Stimulated activated CD4-positive, alpha-beta T cell treated with anti-CD3 and anti-CD28 coated beads, Interleukin-15, amount 100 ng/mL, for 48 hours (primary cell): ENCODE data around the gene SLC35E4.
"Not testable (repeated sequence)": the region's sequence is repeated elsewhere in the genome, so short reads cannot be mapped to it uniquely, and the experiment has no call there.

Experiments used
- DNase-seq, 2 donors: peaks; one replicate each; pipeline ENCODE4 v3.0.0-alpha.2; 2020; ENCODE audit warnings: low read depth in 2 of 2

The SLC35E4 gene, protein sequence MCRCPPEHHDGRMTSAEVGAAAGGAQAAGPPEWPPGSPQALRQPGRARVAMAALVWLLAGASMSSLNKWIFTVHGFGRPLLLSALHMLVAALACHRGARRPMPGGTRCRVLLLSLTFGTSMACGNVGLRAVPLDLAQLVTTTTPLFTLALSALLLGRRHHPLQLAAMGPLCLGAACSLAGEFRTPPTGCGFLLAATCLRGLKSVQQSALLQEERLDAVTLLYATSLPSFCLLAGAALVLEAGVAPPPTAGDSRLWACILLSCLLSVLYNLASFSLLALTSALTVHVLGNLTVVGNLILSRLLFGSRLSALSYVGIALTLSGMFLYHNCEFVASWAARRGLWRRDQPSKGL

DNA sequence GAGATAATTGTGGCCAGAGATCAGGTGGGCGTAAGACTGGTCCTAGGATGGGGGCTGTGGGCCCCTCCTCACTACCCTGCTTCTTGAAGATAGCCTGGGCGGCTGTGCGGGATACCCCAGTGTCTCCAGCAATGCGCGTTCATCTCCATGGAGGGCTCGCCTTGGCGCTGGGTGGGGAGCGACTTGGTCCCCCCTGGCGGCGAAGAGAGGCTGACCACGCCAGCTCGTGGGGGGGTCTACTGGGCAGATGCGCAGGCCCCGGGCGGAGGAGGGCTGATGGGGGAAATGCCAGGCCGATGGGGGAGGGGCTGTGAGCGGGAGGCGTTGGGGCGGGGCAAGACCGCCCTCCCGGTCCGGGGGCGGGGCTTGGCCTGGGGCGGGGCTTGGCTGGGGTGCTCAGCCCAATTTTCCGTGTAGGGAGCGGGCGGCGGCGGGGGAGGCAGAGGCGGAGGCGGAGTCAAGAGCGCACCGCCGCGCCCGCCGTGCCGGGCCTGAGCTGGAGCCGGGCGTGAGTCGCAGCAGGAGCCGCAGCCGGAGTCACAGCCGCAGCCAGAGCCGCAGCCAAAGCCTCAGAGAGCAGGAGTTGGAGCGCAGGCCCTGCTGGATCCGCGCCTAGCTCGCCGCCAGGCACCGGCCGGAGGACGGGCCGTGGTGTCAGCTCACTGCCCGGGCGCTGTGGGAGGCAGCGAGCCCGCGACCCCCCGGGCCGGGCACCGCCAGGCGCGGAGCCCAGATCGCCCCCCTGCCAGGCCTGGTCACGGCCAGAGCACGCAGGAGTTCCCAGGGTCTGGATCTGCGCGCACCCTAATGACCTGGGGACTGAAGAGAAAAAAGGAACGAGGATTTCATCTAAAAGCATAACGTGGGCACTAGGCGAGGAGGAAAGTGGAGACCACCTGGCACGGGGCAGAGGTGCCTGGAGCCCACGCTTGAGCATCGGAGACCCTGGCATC lies at the start of gene SLC35E4:
Gene SLC35E4, plus strand, starts transcription at position 509 of the 953 bp plus-strand sequence. CDS start 670 bp downstream, outside the sequence.
- peak; percentile 88 to 95 for DNase-seq

- DNase-seq, result no peak
Observed at GRCh38 chr22:30586414-30586813, 49.2 kb upstream of the SLC35E4 start.

DNA sequence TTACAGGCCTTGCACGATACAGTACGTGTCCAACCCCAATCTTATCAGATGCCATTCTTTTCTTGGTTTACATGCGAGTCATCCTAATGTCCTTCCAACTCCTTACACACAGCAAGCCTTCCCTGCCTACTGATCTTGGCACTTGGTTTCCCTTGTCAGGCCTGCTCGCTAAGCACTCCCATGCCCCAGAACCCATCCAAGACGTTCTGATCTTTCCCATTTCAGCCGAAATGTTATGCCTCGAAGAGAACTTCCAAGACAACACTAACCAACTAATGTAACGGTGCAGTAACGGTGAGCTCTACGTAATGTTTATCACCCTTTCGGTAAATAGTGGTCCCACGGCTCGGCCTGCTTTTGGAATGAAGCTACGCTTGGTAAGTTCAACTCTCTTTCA lies 44.4 kb upstream of the SLC35E4 start:
- no peak for DNase-seq

DNA sequence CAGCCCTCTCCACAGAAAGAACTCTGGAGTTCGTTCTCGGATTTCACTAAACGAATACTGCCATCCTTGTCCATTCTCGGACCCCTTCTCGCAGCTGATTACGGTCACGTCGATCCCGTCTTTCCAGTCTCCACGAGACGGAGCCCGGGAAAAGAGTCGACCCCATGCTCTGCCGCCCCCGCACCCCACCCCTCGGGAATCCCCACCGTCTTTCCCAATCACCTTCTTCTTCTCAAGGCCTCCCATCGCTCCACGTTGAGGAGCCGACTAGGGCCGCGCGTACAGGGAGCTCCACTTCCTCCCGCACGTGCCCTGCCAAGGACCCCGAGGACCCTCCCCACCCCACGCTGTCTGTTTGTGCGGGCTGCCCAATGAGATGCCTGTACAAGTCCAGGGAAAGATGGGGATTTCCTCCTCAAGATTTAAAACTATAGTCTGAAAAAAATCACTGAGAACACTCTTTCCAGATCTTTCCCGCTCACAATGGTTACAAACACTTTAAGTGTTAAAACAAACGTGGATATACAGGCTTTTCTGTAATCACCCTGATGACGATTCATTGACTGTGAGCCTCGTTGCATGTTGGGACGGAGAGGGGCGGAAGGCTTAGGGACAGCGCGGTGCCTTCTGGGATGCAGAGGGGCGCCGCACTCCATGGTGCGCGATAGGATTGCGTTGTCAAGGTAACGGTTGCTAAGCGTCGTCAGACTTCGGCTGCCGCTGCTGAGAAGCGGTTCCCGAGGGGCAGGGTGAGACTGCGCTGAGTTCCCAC lies 43.8 kb upstream of the SLC35E4 start, which contains the start of gene PES1:
Gene PES1, minus strand, starts transcription at position 323 of the 772 bp plus-strand sequence. Its CDS starts 77 bp downstream, at position 246.
- peak; percentile 91 to 92 for DNase-seq

DNA sequence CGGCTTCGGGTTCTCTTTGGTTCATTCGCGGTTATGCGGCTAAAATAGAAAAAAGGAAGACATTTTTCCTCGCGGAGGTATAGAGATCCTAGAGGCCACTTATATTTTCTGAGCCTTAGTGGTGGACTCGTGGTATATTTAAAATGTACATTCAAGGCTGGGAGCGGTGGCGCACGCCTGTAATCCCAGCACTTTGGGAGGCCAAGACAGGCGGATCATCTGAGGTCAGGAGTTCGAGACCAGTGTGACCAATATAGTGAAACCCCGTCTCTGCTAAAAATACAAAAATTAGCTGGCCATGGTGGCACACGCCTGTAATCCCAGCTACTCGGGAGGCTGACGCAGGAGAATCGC lies 43.2 kb upstream of the SLC35E4 start:
- not testable (repeated sequence) for DNase-seq

GRCh38 chr22:30596199-30596598 lies 39.4 kb upstream of the SLC35E4 start:
- DNase-seq, result no peak

DNA sequence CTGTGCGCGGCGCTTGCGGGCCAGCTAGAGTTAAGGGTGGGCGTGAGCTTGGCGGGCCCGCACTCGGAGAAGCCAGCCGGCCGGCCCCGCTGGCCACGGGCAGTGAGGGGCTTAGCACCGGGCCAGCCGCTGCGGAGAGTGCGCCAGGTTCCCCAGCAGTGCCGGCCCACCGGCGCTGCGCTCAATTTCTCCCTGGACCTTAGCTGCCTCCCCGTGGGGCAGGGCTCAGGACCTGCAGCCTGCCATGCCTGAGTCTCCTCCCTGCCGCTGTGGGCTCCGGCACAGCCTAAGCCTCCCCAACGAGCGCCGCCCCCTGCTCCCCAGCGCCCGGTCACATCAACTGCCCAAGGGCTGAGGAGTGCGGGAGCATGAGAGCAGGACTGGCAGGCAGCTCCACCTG lies 38.7 kb upstream of the SLC35E4 start:
- no peak for DNase-seq

- no peak for DNase-seq
Observed at GRCh38 chr22:30598986-30599385, 36.6 kb upstream of the SLC35E4 start.

GRCh38 chr22:30600921-30601320 lies 34.7 kb upstream of the SLC35E4 start:
- DNase-seq, result no peak

DNA sequence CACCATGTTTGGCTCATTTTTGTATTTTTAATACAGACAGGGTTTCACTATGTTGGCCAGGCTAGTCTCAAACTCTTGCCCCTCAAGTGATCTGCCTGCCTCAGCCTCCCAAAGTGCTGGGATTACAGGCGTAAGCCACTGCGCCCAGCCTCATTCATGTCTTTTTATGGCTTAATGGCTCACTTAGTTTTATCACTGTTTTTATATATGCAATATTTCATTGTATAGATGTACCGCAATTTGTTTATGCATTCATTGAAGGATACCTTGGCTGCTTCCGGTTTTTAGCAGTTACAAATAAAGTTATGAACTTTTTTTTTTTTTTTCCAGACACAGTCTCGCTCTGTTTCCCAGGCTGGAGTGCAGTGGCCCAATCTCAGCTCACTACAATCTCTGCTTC lies 34.1 kb upstream of the SLC35E4 start:
- DNase-seq, result no peak

- DNase-seq, result no peak
Observed at GRCh38 chr22:30602049-30602448, 33.5 kb upstream of the SLC35E4 start.

- DNase-seq, result no peak
Observed at GRCh38 chr22:30603801-30604200, 31.8 kb upstream of the SLC35E4 start.

- no peak for DNase-seq
Observed at GRCh38 chr22:30604723-30605122, 30.9 kb upstream of the SLC35E4 start.

GRCh38 chr22:30605449-30606110 lies 30.0 kb upstream of the SLC35E4 start:
- DNase-seq, result peak; percentile 12 to 43

DNA sequence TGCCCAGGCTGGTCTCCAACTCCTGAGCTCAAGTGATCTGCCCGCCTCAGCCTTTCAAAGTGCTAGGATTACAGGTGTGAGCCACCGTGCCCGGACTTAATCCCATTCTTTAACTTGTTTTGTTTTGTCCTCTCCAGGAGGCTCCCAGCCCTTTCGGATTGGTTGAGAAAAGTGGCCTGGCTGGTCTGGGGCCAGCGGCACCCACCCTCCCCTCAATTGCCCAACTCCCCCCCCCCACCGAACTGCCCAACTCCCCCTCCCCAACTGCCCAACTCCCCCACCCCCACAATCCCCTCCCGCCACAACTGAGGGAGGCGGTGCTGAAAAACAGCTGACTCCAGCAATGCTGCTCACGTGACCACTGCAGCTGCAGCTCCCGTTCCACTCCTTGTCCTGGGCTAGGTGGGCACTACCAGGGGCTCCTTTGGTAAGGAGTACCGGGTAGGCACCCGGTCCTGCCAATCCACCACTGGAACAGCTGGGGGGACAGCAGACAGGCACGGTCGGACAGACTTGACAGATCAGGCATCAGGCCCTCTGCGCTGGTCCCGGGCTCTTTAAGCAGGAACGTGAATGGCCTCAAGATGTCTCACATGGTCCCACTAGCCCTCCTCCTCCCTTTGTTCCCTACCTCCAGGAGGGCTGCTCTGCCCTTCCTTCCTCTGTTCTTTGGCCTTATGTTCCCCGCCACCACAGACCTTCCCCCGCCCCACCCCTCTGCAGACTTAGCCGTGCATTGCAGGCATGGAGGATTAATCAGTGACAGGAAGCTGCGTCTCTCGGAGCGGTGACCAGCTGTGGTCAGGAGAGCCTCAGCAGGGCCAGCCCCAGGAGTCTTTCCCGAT lies 28.9 kb upstream of the SLC35E4 start, which contains the start of gene TCN2:
Gene TCN2, plus strand, starts transcription at position 720 of the 845 bp plus-strand sequence. CDS start 158 bp downstream, outside the sequence.
- DNase-seq, result peak; percentile 18 to 41

- DNase-seq, result no peak
Observed at GRCh38 chr22:30607300-30607930, 28.2 kb upstream of the SLC35E4 start.

GRCh38 chr22:30607939-30608338 lies 27.6 kb upstream of the SLC35E4 start:
- no peak for DNase-seq

DNA sequence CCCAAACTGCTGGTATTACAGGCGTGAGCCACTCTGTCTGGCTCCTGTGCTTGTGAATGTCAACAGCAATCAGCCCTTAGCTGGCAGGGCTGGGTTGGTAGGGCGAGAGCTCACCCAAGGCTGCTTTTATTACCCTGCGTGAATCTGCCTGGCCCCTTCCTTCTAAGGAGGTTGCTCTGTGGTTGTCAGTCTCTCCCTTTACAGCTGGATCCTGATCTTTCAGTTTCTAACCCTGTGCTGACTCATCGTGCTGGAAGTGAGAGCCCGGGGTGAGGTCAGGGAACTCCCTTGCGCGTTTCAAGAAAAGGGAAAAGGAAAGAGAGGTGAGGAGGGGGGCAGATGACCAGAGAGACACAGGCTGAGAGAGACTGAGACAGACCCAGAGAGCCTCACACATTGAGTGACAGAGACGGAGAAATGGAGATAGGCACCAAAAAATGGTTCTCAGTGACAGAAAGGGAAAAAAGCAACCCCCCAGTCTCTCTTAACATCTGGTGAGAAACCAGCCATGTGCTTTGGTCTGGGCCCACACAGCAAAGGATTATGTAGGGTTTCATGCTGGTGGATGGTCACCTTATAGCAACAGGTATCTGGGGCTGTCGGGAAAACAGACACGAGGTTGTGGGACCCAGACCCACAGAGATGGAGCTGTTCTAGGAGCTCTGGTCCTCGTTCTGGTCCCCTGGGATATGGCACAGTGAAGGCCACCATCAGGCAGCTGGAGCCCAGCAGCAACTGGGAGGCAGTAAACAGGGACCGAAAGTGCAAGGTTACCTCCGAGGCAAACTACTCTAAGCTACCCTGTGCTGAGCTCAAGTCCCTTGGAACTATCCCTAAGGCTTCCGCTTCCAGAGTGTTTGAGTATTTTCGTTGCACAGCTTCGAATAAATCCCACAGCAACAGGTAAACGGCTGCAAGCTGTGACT lies 26.1 kb upstream of the SLC35E4 start:
- DNase-seq, result peak in 1 of 2 donors; percentile 29

- no peak for DNase-seq
Observed at GRCh38 chr22:30610299-30610698, 25.3 kb upstream of the SLC35E4 start.
